ENCODE measurements around the gene CYFIP1. TPM values are rescaled to one million over a fixed set of nuclear protein-coding genes. Genes with fewer than 3 reads are reported as not detected.
A peak's percentile ranks its signal among the peaks of the same experiment; 100 is the strongest.

CYFIP1 gene
- total and polyA plus RNA-seq, 2 of the 13 experiments (the other 11 are each of a cell fraction or from before 2014, with no cell fraction given), result 38.1 to 58.3 TPM

GRCh38 chr15:22980189-22981050, at the start of gene CYFIP1 (continued):
- TF ChIP-seq ELK4 (CRISPR knock-in tag; IDR thresholded peaks at IDR 0.05; ENCODE audit: borderline replicate concordance) (no peak), ZFYVE20 (CRISPR knock-in tag; IDR thresholded peaks at IDR 0.05; ENCODE audit: borderline replicate concordance, low read depth) (no peak), SRF (IDR thresholded peaks at IDR 0.05; ENCODE audit: low read depth, low read length) (no peak), CREM (IDR thresholded peaks at IDR 0.05) (no peak), CREM (CRISPR knock-in tag; IDR thresholded peaks at IDR 0.05) (no peak), ZSCAN12 (CRISPR knock-in tag; IDR thresholded peaks at IDR 0.05) (no peak), RFXANK (CRISPR knock-in tag; IDR thresholded peaks at IDR 0.05) (no peak), ZNF598 (CRISPR knock-in tag; IDR thresholded peaks at IDR 0.05; ENCODE audit: borderline replicate concordance) (no peak), KAT7 (CRISPR knock-in tag; IDR thresholded peaks at IDR 0.05; ENCODE audit: borderline replicate concordance) (no peak), CSRNP1 (CRISPR knock-in tag; IDR thresholded peaks at IDR 0.05) (no peak; the same call in 1 of the 2 replicates), ZNF10 (CRISPR knock-in tag; IDR thresholded peaks at IDR 0.05; ENCODE audit: borderline replicate concordance, low read depth) (no peak), KMT2B (CRISPR knock-in tag; IDR thresholded peaks at IDR 0.05) (peak; percentile 32; the same call in 1 of the 2 replicates), TBL1XR1 (IDR thresholded peaks at IDR 0.05; ENCODE audit: borderline replicate concordance, low read length, partially characterized antibody) (no peak), FOXK2 (IDR thresholded peaks at IDR 0.05) (no peak), GMEB1 (CRISPR knock-in tag; IDR thresholded peaks at IDR 0.05; ENCODE audit: borderline replicate concordance) (no peak), PHF20 (CRISPR knock-in tag; IDR thresholded peaks at IDR 0.05) (peak; percentile 58), ZFP36L1 (CRISPR knock-in tag; IDR thresholded peaks at IDR 0.05) (0 out of 2 replicates have a peak, but pooled peaks have one; percentile 31), ZNF558 (CRISPR knock-in tag; IDR thresholded peaks at IDR 0.05; ENCODE audit: borderline replicate concordance) (no peak; the same call in 1 of the 2 replicates), HMGXB4 (CRISPR knock-in tag; IDR thresholded peaks at IDR 0.05; ENCODE audit: borderline replicate concordance in 1 of 2, low read depth in 1 of 2) (peak; percentile 41 to 71; a peak in 3 of 4 replicates), E2F5 (CRISPR knock-in tag; conservative IDR thresholded peaks at IDR 0.05) (no peak)
- TF ChIP-seq, protein P1, sequence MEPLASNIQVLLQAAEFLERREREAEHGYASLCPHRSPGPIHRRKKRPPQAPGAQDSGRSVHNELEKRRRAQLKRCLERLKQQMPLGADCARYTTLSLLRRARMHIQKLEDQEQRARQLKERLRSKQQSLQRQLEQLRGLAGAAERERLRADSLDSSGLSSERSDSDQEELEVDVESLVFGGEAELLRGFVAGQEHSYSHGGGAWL (CRISPR knock-in tag; IDR thresholded peaks at IDR 0.05), result peak; percentile 89; the same call in 1 of the 2 replicates
